Measurements from ENCODE around the gene NDUFS2. TPM values are rescaled to one million over a fixed set of nuclear protein-coding genes. Genes with fewer than 3 reads are reported as not detected.

The NDUFS2 gene
- total and polyA plus RNA-seq, 9 of the 15 experiments (the other 6 are each of a cell fraction or from before 2014, with no cell fraction given): 70.0 to 176 (median 141) TPM

GRCh38 chr1:161165742-161166668 lies 36.2 kb upstream of the NDUFS2 start, which contains the start of gene PPOX (continued):
- TF ChIP-seq FOSL1 (tag; conservative IDR thresholded peaks at IDR 0.05) (peak; percentile 45), CTCFL (IDR thresholded peaks at IDR 0.05; ENCODE audit: borderline replicate concordance, insufficient read depth, low read depth, low read length, poor library complexity, severe bottlenecking) (peak; percentile 78), STAG1 (CRISPR knock-in tag; IDR thresholded peaks at IDR 0.05; ENCODE audit: borderline replicate concordance) (no peak), SMARCA5 (IDR thresholded peaks at IDR 0.05) (peak; percentile 77; the same call in 1 of the 2 replicates), MED1 (CRISPR knock-in tag; IDR thresholded peaks at IDR 0.05; ENCODE audit: borderline replicate concordance) (no peak), TEAD2 (tag; IDR thresholded peaks at IDR 0.05) (no peak), ATF4 (CRISPR knock-in tag; IDR thresholded peaks at IDR 0.05) (0 out of 2 replicates have a peak, but pooled peaks have one; percentile 5), BRD9 (IDR thresholded peaks at IDR 0.05; ENCODE audit: low read depth, partially characterized antibody) (peak; percentile 69)
- TF ChIP-seq, protein P1, sequence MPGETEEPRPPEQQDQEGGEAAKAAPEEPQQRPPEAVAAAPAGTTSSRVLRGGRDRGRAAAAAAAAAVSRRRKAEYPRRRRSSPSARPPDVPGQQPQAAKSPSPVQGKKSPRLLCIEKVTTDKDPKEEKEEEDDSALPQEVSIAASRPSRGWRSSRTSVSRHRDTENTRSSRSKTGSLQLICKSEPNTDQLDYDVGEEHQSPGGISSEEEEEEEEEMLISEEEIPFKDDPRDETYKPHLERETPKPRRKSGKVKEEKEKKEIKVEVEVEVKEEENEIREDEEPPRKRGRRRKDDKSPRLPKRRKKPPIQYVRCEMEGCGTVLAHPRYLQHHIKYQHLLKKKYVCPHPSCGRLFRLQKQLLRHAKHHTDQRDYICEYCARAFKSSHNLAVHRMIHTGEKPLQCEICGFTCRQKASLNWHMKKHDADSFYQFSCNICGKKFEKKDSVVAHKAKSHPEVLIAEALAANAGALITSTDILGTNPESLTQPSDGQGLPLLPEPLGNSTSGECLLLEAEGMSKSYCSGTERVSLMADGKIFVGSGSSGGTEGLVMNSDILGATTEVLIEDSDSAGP (CRISPR knock-in tag; IDR thresholded peaks at IDR 0.05): no peak
- TF ChIP-seq, protein P2, sequence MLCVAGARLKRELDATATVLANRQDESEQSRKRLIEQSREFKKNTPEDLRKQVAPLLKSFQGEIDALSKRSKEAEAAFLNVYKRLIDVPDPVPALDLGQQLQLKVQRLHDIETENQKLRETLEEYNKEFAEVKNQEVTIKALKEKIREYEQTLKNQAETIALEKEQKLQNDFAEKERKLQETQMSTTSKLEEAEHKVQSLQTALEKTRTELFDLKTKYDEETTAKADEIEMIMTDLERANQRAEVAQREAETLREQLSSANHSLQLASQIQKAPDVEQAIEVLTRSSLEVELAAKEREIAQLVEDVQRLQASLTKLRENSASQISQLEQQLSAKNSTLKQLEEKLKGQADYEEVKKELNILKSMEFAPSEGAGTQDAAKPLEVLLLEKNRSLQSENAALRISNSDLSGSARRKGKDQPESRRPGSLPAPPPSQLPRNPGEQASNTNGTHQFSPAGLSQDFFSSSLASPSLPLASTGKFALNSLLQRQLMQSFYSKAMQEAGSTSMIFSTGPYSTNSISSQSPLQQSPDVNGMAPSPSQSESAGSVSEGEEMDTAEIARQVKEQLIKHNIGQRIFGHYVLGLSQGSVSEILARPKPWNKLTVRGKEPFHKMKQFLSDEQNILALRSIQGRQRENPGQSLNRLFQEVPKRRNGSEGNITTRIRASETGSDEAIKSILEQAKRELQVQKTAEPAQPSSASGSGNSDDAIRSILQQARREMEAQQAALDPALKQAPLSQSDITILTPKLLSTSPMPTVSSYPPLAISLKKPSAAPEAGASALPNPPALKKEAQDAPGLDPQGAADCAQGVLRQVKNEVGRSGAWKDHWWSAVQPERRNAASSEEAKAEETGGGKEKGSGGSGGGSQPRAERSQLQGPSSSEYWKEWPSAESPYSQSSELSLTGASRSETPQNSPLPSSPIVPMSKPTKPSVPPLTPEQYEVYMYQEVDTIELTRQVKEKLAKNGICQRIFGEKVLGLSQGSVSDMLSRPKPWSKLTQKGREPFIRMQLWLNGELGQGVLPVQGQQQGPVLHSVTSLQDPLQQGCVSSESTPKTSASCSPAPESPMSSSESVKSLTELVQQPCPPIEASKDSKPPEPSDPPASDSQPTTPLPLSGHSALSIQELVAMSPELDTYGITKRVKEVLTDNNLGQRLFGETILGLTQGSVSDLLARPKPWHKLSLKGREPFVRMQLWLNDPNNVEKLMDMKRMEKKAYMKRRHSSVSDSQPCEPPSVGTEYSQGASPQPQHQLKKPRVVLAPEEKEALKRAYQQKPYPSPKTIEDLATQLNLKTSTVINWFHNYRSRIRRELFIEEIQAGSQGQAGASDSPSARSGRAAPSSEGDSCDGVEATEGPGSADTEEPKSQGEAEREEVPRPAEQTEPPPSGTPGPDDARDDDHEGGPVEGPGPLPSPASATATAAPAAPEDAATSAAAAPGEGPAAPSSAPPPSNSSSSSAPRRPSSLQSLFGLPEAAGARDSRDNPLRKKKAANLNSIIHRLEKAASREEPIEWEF (CRISPR knock-in tag; IDR thresholded peaks at IDR 0.05): no peak; the same call in 1 of the 2 replicates
- TF ChIP-seq, protein P3, sequence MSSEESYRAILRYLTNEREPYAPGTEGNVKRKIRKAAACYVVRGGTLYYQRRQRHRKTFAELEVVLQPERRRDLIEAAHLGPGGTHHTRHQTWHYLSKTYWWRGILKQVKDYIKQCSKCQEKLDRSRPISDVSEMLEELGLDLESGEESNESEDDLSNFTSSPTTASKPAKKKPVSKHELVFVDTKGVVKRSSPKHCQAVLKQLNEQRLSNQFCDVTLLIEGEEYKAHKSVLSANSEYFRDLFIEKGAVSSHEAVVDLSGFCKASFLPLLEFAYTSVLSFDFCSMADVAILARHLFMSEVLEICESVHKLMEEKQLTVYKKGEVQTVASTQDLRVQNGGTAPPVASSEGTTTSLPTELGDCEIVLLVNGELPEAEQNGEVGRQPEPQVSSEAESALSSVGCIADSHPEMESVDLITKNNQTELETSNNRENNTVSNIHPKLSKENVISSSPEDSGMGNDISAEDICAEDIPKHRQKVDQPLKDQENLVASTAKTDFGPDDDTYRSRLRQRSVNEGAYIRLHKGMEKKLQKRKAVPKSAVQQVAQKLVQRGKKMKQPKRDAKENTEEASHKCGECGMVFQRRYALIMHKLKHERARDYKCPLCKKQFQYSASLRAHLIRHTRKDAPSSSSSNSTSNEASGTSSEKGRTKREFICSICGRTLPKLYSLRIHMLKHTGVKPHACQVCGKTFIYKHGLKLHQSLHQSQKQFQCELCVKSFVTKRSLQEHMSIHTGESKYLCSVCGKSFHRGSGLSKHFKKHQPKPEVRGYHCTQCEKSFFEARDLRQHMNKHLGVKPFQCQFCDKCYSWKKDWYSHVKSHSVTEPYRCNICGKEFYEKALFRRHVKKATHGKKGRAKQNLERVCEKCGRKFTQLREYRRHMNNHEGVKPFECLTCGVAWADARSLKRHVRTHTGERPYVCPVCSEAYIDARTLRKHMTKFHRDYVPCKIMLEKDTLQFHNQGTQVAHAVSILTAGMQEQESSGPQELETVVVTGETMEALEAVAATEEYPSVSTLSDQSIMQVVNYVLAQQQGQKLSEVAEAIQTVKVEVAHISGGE (CRISPR knock-in tag; IDR thresholded peaks at IDR 0.05): peak in 2 of 3 experiments; percentile 9 to 80; a peak in 2 of 6 replicates
